Measurements from ENCODE around the gene UBE2L6. TPM values are rescaled to one million over a fixed set of nuclear protein-coding genes. Genes with fewer than 3 reads are reported as not detected.
A peak's percentile ranks its signal among the peaks of the same experiment; 100 is the strongest.

Gene UBE2L6
- total RNA-seq, 2 experiments from 2014 or later: 245 to 317 TPM

DNA sequence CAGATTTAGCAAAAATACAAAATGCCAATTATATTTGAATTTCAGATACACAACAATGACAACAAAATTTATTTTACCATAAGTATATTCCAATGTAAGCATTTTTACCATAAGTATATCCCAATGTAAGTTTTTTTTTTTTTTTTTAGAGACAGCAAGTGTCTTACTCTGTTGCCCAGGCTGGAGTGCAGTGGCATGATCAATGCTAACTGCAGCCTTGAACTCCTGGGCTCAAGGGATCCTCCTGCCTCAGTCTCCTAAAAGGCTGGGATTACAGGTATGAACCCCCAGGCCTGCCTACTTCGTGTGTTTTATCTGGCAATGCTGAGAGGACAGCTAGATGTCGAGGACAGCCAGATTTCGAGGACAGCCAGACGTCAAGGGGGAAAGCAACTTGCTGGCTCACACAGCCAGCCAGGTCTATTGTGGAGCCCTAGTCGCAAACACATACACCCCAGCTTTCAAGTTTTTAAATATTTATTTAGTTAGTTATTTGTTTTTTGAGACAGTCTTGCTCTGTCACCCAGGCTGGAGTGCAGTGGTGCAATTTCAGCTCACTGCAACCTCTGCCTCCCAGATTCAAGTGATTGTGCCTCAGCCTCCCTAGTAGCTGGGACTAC lies 28.9 kb upstream of the UBE2L6 start:
- ATAC-seq (no peak), DNase-seq (no peak)
- CTCF ChIA-PET: interaction anchor here (0.6 kb wide), 1 partner anchor 200 kb away, joined by 3 read pairs; no protein-coding TSS in a partner anchor
- Mint-ChIP-seq H3K36me3 (no peaks in the 10 kb centered on the region), H3K27me3 (peaks cover 52% of the 10 kb centered on the region), H3K4me1 (no peaks in the 10 kb centered on the region), H3K9me3 (ENCODE audit: low read depth) (no peaks in the 10 kb centered on the region), H3K27ac (no peak overlapping the region), H3K4me3 (no peak overlapping the region)

DNA sequence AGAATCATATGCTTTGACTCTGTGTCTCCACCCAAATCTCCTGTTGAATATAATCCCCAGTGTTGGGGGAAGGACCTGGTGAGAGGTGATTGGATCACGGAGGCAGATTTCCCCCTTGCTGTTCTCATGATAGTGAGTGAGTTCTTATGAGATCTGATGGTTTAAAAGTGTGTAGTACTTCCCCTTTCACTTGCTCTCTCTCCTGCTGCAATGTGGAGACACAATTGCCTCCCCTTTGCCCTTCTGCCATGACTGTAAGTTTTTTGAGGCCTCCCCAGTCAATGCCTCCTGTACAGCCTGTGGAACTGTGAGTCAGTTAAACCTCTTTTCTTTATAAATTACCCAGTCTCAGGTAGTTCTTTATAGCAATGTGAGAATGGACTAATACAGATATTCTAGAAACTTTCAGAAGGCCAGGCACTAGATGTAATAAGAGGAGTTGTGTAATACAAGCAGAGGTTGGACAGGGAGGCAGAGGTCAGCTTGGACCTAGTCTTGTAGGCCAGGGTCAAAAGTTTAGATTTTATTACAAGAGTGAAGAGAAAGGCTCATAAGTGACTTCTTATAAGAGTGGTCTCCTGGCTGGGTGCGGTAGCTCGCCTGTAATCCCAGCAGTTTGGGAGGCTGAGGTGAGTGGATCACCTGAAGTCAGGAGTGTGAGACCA lies 20.7 kb upstream of the UBE2L6 start:
- peaks cover 8% of the 10 kb centered on the region for H3K27me3 Mint-ChIP-seq
- DNase-seq (no peak), ATAC-seq (no peak)
- CTCF ChIA-PET: interaction anchor here (1.4 kb wide), 1 partner anchor 56 kb away, joined by 4 read pairs; no protein-coding TSS in a partner anchor
- no peak overlapping the region for H3K4me3 Mint-ChIP-seq
- H3K27ac Mint-ChIP-seq: no peak overlapping the region
- H3K4me1 Mint-ChIP-seq: no peaks in the 10 kb centered on the region
- no peaks in the 10 kb centered on the region for H3K9me3 Mint-ChIP-seq (ENCODE audit: low read depth)
- no peaks in the 10 kb centered on the region for H3K36me3 Mint-ChIP-seq

DNA sequence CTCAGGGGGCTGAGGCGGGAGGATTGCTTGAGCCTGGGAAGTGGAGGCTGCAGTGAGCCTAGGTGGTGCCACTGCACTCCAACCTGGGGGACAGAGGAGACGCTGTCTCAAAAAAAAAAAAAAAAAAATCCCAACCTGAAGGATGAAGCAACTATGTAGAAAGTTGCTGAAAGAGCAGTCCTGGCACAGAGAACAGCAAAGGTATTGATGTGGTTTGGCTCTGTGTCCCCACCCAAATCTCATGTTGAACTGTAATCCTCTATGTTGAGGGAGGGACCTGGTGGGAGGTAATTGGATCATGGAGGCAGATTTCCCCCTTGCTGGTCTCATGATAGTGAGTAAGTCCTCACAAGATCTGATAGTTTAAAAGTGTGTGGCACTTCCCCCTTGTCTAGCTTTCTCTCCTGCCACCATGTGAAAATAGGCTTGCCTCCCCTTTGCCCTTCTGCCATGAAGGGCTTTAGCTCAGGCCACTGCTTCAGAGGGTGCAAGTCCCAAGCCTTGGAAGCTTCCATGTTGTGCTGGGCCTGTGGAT lies 19.3 kb upstream of the UBE2L6 start:
- CTCF ChIA-PET: interaction anchor here (1.2 to 1.4 kb wide), 2 partner anchors 18 to 57 kb away, joined by 3 to 4 read pairs; no protein-coding TSS in a partner anchor
- Mint-ChIP-seq H3K36me3 (no peaks in the 10 kb centered on the region), H3K4me1 (no peaks in the 10 kb centered on the region), H3K4me3 (no peak overlapping the region), H3K27me3 (peaks cover 5% of the 10 kb centered on the region), H3K9me3 (ENCODE audit: low read depth) (no peaks in the 10 kb centered on the region), H3K27ac (no peak overlapping the region)
- DNase-seq: no peak
- no peak for ATAC-seq

DNA sequence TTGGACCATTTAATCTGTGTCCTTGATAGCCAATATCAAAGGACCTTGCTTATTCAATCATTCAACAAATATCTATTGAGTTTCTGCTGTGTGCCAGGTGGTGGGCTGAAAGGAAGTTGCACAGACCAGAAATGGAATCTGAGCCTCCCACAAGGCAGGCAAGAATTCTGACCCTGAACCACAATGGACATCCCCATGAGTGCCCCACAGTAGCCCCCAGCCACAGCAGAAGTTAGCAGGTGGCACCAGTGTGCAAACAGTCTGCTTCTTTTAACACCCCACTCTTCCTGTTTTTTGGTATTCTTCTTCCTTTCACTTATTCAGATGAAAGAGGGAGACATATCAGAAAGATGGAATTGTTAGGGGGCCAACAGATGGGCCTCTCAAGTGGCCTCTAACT lies 17.8 kb upstream of the UBE2L6 start:
- Mint-ChIP-seq H3K9me3 (ENCODE audit: low read depth) (no peaks in the 10 kb centered on the region), H3K36me3 (no peaks in the 10 kb centered on the region), H3K4me3 (no peak overlapping the region), H3K27me3 (peaks cover 4% of the 10 kb centered on the region), H3K27ac (no peak overlapping the region), H3K4me1 (no peaks in the 10 kb centered on the region)
- CTCF ChIA-PET: no interaction called here
- ATAC-seq: no peak
- no peak for DNase-seq

DNA sequence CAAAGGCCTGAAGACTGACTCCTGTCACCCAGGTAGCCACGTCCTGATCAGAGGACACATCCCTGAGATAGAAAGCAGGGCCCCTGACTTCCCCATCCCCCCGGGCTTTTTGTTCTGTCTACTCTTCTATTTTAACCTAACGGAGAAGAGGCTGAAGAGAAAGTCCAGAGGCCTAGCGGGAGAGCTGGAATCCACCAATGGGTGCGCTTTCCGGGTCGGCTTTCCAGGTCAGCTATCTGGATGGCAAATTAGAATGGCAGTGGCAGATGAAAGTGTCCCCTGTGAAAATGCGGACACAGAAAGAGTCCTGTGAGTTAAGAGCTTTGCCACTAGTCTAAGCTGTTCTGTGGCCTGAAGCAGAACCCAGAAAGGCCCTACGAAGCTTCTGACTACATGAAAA lies 16.9 kb upstream of the UBE2L6 start:
- Mint-ChIP-seq H3K9me3 (ENCODE audit: low read depth) (no peaks in the 10 kb centered on the region), H3K4me1 (no peaks in the 10 kb centered on the region), H3K36me3 (no peaks in the 10 kb centered on the region), H3K27ac (no peak overlapping the region), H3K27me3 (peaks cover 8% of the 10 kb centered on the region), H3K4me3 (no peak overlapping the region)
- DNase-seq (no peak), ATAC-seq (no peak)
- CTCF ChIA-PET: no interaction called here

DNA sequence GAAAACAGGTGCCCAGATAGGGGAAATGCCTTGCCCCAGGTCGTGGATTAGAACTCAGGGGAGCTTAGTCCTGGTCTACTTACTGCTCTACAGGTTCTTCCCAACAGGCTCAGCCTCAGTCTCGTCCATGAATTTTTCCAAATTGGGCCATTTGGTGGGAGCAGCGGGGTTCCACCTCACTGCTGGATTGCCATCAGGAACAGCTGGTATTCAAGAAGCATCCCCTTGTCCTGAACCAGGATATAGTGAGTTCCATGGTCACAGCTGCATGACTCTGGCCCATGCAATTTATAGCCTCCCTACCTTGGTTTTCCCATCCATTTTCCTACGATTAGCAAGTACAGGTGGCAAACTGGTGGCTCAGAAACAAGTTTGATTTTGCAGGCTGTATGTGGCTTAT lies 6.6 kb upstream of the UBE2L6 start:
- no peak for ATAC-seq
- CTCF ChIA-PET: interaction anchor here (0.7 to 9.3 kb wide), 2 partner anchors 47 to 68 kb away, joined by 4 to 267 read pairs; no protein-coding TSS in a partner anchor
- Mint-ChIP-seq H3K27me3 (peaks cover 15% of the 10 kb centered on the region), H3K9me3 (ENCODE audit: low read depth) (no peaks in the 10 kb centered on the region), H3K4me1 (peaks cover 3% of the 10 kb centered on the region), H3K27ac (no peak overlapping the region), H3K36me3 (no peaks in the 10 kb centered on the region), H3K4me3 (no peak overlapping the region)
- DNase-seq: no peak

DNA sequence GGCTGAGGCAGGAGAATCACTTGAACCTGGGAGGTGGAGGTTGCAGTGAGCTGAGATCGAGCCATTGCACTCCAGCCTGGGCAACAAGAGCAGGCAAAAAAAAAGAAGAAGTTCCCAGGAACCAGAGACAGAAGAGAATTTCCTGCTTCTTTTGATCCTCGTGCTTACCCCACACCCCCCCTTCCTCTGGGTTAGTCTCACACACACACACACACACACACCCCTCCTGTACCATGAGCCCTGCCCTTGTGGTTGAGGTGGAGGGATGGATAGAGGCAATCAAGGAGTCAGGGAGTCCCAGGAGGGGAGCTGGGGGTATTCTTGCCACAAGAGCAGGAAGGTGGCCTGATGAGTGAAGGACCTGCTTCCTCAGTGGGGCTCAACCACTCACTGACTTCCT lies 4.1 kb upstream of the UBE2L6 start:
- Mint-ChIP-seq H3K4me1 (peaks cover 8% of the 10 kb centered on the region), H3K9me3 (ENCODE audit: low read depth) (no peaks in the 10 kb centered on the region), H3K4me3 (no peak overlapping the region), H3K27me3 (peaks cover 12% of the 10 kb centered on the region), H3K36me3 (peaks cover 7% of the 10 kb centered on the region), H3K27ac (no peak overlapping the region)
- CTCF ChIA-PET: interaction anchor here (1.8 to 9.3 kb wide), 2 partner anchors 71 to 114 kb away, joined by 9 to 267 read pairs; no protein-coding TSS in a partner anchor
- DNase-seq (no peak), ATAC-seq (no peak)

DNA sequence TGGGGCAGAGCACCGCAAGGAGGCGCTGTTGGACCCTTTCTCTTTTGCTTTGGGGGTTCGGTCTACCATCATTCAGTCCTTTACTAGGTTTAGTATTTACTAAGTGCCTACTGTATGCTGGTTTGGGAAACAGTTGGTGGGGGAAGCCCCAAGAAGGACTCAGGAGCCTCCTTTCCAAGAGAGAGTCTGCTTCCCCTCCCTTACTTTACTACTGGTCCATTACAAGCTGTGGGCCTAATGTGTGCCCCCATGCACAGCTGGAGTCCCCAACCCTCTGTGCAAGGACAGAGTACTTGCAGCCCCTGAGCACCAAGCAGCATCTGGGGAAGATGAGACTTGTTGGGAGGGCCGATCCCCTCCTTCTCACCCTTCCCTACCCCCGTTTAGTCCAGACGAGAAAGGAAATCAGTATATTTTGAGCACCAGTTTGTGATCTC lies 876 bp upstream of the UBE2L6 start:
- Mint-ChIP-seq H3K4me1 (peaks cover 26% of the 10 kb centered on the region), H3K9me3 (ENCODE audit: low read depth) (no peaks in the 10 kb centered on the region), H3K27me3 (no peaks in the 10 kb centered on the region), H3K4me3 (peak overlapping the region; percentile 100), H3K27ac (peak overlapping the region; percentile 98), H3K36me3 (peaks cover 27% of the 10 kb centered on the region)
- CTCF ChIA-PET: interaction anchor here (0.6 to 9.3 kb wide), 35 partner anchors 9 to 999 kb away, joined by 3 to 267 read pairs (median 4); partner anchors contain the start of genes MED19, TMX2, YPEL4 and ZDHHC5
- peak; percentile 11 for ATAC-seq
- DNase-seq: peak; percentile 91

DNA sequence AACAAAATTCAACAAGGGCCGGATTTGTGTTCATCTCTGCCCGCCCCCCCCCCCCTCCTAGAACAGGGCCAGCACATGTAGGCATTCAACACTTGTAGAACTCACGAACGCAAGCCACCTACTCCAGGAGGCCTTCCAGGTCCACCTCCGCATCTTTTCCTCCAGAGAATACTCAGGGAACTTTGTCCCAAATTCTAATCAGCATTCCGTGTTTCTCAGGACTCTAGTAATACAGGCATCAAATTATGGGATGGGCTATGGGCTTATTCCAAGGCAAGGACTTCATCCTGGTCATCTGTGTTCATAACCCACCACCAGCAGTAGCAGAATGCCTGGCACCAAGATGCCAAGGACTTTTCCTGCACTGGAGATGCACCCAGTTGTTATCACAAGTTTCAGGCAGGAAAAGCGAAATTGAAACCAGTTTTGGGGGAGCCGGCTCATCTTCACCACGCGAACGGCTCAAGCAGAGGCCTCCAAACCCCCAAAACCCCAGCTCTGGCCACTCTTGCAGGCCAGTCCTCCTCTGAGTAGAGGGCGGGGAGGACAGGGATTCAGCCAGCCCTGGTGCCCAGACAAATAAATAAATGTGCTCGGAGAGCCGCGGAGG lies 462 bp downstream of the UBE2L6 start:
- Mint-ChIP-seq H3K36me3 (peaks cover 33% of the 10 kb centered on the region), H3K9me3 (ENCODE audit: low read depth) (no peaks in the 10 kb centered on the region), H3K27ac (peak overlapping the region; percentile 98), H3K27me3 (no peaks in the 10 kb centered on the region), H3K4me3 (peak overlapping the region; percentile 100), H3K4me1 (peaks cover 36% of the 10 kb centered on the region)
- ATAC-seq: peak; percentile 21
- CTCF ChIA-PET: interaction anchor here (1.0 to 9.3 kb wide), 18 partner anchors 7 to 1000 kb away, joined by 3 to 267 read pairs (median 6); partner anchors contain the start of genes YPEL4 and ZDHHC5
- peak; percentile 68 for DNase-seq

DNA sequence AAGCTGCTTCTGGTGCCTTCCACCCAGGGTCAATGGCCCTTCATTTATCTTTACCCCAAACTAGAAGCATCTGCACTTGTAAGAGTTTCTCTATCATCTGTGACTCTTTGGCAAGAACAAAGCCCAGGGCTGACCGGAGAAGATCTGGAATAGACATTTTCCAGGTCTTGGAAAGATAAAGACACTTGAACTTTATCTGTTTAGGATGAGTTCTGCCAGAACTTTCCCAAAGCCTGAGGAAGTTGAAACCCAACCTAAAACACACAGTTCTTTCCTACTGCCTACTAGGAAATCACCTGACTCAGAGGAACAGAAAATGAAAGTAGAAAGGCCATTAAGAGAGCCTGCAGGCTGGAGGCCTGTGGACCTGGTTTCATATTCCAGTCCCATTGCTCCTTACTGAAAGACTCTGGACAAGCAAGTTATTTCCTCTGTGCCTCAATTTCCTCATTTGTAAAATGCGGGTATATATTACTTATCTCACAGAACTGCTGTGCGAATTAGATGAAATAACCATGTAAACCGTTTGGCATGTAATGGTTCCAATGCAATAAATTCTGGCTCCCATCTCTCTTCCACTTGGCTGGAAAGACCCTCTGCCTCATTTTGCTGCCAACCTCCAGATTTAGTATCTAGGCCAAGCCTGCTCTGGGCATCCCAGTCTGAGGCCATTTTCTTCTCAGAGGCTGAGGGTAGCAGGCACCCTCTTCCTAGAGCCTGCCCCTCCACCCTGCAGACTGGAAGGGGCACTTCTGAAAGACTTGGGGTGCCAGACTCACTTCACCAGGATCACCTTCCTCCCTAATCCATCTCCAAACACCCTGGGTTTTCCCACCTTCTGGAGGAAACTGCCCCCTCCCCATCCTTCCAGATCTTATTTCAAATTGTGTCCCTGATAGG lies 1.2 kb downstream of the UBE2L6 start:
- CTCF ChIA-PET: interaction anchor here (0.9 to 9.3 kb wide), 10 partner anchors 34 to 234 kb away, joined by 3 to 267 read pairs (median 6); no protein-coding TSS in a partner anchor
- Mint-ChIP-seq H3K27ac (peak overlapping the region; percentile 98), H3K4me1 (peaks cover 39% of the 10 kb centered on the region), H3K36me3 (peaks cover 37% of the 10 kb centered on the region), H3K9me3 (ENCODE audit: low read depth) (no peaks in the 10 kb centered on the region), H3K27me3 (no peaks in the 10 kb centered on the region), H3K4me3 (peak overlapping the region; percentile 100)
- DNase-seq (peak; percentile 61), ATAC-seq (peak; percentile 61)

DNA sequence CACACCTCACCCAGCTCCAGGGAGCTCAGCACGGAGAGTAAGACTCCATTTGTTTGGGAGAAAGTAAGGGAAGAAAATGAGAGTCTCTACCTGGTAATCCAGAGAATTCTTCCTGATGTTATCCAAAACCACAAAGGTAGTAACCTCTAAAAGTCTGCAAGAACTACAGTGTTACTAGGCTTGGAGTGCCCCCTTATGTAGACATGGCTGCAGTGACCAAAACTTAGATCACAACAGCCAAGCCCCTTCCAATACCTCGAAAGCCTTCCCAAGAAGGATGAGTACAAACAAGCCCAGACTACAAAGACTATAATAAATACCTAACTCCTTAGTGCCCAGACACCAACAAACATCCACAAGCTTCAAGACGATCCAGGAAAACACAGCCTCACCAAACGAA lies 4.9 kb downstream of the UBE2L6 start:
- Mint-ChIP-seq H3K4me1 (peaks cover 41% of the 10 kb centered on the region), H3K9me3 (ENCODE audit: low read depth) (no peaks in the 10 kb centered on the region), H3K27ac (peak overlapping the region; percentile 6), H3K36me3 (peaks cover 55% of the 10 kb centered on the region), H3K4me3 (no peak overlapping the region), H3K27me3 (no peaks in the 10 kb centered on the region)
- CTCF ChIA-PET: interaction anchor here (3.6 kb wide), 1 partner anchor 79 kb away, joined by 14 read pairs; no protein-coding TSS in a partner anchor
- ATAC-seq: no peak
- DNase-seq: no peak

DNA sequence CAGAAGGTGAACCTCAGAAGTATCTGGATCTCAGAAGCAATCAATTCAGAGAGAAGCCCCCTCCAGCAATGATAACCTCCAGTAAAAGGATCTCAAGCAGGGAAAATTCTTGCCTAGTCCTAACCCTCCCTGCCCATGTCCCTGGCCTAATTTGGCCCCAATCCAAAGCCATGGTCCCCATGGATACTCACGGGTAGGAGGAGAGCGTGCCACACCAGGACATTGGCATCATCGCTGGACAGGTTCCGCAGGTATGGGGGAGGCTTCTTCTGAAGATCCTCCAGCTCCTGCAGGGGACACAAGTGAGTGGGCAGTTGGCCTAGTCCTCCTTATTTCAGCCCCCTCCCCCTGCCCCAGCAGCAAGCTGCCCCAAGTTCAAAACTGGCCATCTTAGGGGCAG lies 7.3 kb downstream of the UBE2L6 start:
- H3K4me1 Mint-ChIP-seq: peaks cover 39% of the 10 kb centered on the region
- ATAC-seq (no peak), DNase-seq (no peak)
- H3K36me3 Mint-ChIP-seq: peaks cover 56% of the 10 kb centered on the region
- no peaks in the 10 kb centered on the region for H3K9me3 Mint-ChIP-seq (ENCODE audit: low read depth)
- CTCF ChIA-PET: interaction anchor here (0.7 to 1.2 kb wide), 4 partner anchors 8 to 97 kb away, joined by 3 to 6 read pairs (median 3); partner anchors contain the start of gene UBE2L6
- no peak overlapping the region for H3K27ac Mint-ChIP-seq
- no peaks in the 10 kb centered on the region for H3K27me3 Mint-ChIP-seq
- H3K4me3 Mint-ChIP-seq: no peak overlapping the region
